T-cell (primary cell): ENCODE measurements around the gene UBL5. TPM values are rescaled to one million over a fixed set of nuclear protein-coding genes. Genes with fewer than 3 reads are reported as not detected.

Experiments
- ATAC-seq, 4 experiments: fragments of 200-7000 bp in 3 of 4; fragments of 150-1000 bp in 1 of 4; cut with Tn5 transposase; replicated peaks in 1 of 4; 1 replicate in 3 of 4; 2 replicates in 1 of 4; pipeline ENCODE4 v1.10.0; 2021; ENCODE audit warnings: moderate library complexity in 3 of 4, mild to moderate bottlenecking in 2 of 4, moderate number of reproducible peaks in 1 of 4
- CTCF ChIA-PET, 2 donors: fragments of 300-600 bp; sonication (Branson Sonifier 250); formaldehyde crosslinking; loops; one replicate each; lab custom pipeline; 2022; ENCODE audit warnings: antibody characterized with exemption in 2 of 2; lab: Charles Lee
- POLR2A ChIA-PET, 2 donors: fragments of 300-600 bp; sonication (Branson Sonifier 250); formaldehyde crosslinking; loops; one replicate each; lab custom pipeline; 2022; ENCODE audit warnings: antibody characterized with exemption in 2 of 2; lab: Charles Lee
- DNase-seq, 35 experiments: peaks; one replicate each; pipeline versions ENCODE4 v3.0.0 to v3.0.0-alpha.2; 2013 to 2023
- H3K27ac ChIP-seq: one replicate; pipeline ENCODE4 v1.5.1; 2013; ENCODE audit warnings: low read length
- H3K27me3 ChIP-seq, 2 experiments: replicated peaks in 1 of 2; 1 replicate in 1 of 2; 2 replicates in 1 of 2; pipeline versions ENCODE4 v1.6.1 to v1.7.0; 2013; ENCODE audit warnings: low read length in 1 of 2, mixed read lengths in 1 of 2; ENCODE audit not compliant: control insufficient read depth in 2 of 2, insufficient read depth in 2 of 2; ENCODE audit errors: extremely low read depth in 1 of 2
- H3K36me3 ChIP-seq, 2 donors: 1 replicate in 1 of 2; 2 replicates in 1 of 2; pipeline versions ENCODE4 v1.6.1 to v1.7.0; 2013; ENCODE audit warnings: low read length in 1 of 2; ENCODE audit not compliant: control insufficient read depth in 2 of 2, insufficient read depth in 1 of 2; ENCODE audit errors: extremely low read depth in 1 of 2
- H3K4me1 ChIP-seq, 2 experiments: 1 replicate in 1 of 2; 2 replicates in 1 of 2; pipeline versions ENCODE4 v1.6.1 to v1.7.0; 2013; ENCODE audit warnings: low read length in 2 of 2, mixed read lengths in 1 of 2; ENCODE audit not compliant: insufficient read depth in 2 of 2, control insufficient read depth in 1 of 2; ENCODE audit errors: extremely low read depth in 1 of 2
- H3K4me3 ChIP-seq, 2 donors: 1 replicate in 1 of 2; 2 replicates in 1 of 2; pipeline versions ENCODE4 v1.5.1 to v1.7.0; 2013; ENCODE audit warnings: mild to moderate bottlenecking in 2 of 2, low read length in 1 of 2, moderate library complexity in 1 of 2; ENCODE audit not compliant: control insufficient read depth in 1 of 2; ENCODE audit errors: extremely low read depth in 1 of 2
- H3K9me3 ChIP-seq: 2 replicates; pipeline ENCODE4 v1.7.0; 2013
- H3K27ac Mint-ChIP-seq, 2 donors: one replicate each; pipeline ENCODE4 v1.8.0; 2020 to 2021; ENCODE audit warnings: mild to moderate bottlenecking in 2 of 2, mixed read lengths in 2 of 2
- H3K27me3 Mint-ChIP-seq, 2 donors: one replicate each; pipeline ENCODE4 v1.8.0; 2021 to 2022; ENCODE audit warnings: mixed read lengths in 2 of 2
- H3K36me3 Mint-ChIP-seq: one replicate; pipeline ENCODE4 v1.8.0; 2021; ENCODE audit warnings: mixed read lengths
- H3K4me1 Mint-ChIP-seq, 3 donors: one replicate each; pipeline ENCODE4 v1.8.0; 2020 to 2022; ENCODE audit warnings: mixed read lengths in 3 of 3, mild to moderate bottlenecking in 1 of 3
- H3K4me3 Mint-ChIP-seq, 3 donors: one replicate each; pipeline ENCODE4 v1.8.0; 2020 to 2022; ENCODE audit warnings: mild to moderate bottlenecking in 3 of 3, mixed read lengths in 3 of 3, moderate library complexity in 3 of 3
- H3K9me3 Mint-ChIP-seq, 3 donors: one replicate each; pipeline ENCODE4 v1.8.0; 2020 to 2022; ENCODE audit warnings: mixed read lengths in 3 of 3
- WGBS: methylation state at CpG from one replicate; pipeline ENCODE4 v1.1.5; 2013; ENCODE audit warnings: missing lambda C conversion rate; ENCODE audit not compliant: insufficient coverage; 5-methylcytosine and 5-hydroxymethylcytosine counted together
- total RNA-seq, 35 experiments: library from RNA in 6 of 35; stranded (reverse) in 6 of 35; fragments of 120-200 nt in 1 of 35; gene quantifications; one replicate each; pipeline versions ENCODE4 v1.2.1 to v1.2.4 and lab custom pipeline; 2013 to 2026

Gene UBL5
- total RNA-seq, 5 donors from 2014 or later (not counting 1 experiment from before 2014, with no cell fraction given) = 205 to 228 (median 215) TPM

DNA sequence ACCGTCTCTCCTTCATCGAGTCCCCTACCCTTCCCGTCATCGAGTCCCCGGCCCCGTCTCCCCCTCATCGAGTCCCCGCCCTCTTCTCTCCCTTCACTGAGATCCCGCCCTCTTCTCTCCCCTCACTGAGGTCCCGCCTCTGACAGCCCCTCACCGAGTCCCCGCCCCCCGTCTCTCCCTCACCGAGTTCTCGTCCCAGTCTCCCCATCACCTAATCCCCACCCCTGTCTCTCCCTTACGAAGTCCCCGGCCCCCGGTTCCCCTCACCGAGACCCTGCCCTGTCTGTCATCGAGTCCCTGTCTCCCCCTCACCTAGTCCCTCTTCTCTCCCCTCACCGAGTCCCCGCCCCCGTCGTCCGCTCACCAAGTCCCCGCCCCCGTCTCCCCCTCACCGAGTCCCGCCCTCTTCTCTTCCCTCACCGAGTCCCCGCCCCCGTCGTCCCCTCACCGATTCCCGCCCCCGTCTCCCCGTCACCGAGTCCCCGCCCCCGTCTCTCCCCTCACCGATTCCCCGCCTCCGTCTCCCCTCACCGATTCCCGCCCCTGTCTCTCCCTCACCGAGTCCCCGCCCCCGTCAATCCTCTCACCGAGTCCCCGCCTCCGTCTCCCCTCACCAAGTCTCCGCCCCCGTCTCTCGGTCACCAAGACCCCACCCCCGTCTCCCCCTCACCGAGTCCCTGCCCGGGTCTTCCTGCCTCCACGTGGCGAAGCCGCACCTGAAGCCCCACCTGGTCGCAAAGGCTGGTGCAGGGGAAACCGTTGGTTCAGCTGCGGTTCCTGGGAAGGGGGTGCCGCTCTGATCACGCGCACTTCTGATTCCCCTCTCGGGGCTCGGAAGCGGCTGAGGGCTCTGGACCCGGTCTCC, 35.3 kb upstream of the UBL5 start:
- Mint-ChIP-seq H3K4me3 (peak overlapping the region; percentile 76 to 90 (median 84)), H3K4me1 (peaks cover 23 to 33% (median 27%) of the 10 kb centered on the region in 3 donors), H3K9me3 (no peaks in the 10 kb centered on the region), H3K27ac (peak overlapping the region; percentile 76 to 87), H3K36me3 (no peaks in the 10 kb centered on the region), H3K27me3 (no peaks in the 10 kb centered on the region)
- ATAC-seq (peak; percentile 60 to 64 (median 62)), DNase-seq (peak; percentile 82 to 98 (median 92))
- peak overlapping the region; percentile 51 to 87 for H3K4me3 ChIP-seq
- no peaks in the 10 kb centered on the region for H3K9me3 ChIP-seq
- POLR2A ChIA-PET = no interaction called here
- H3K4me1 ChIP-seq = peaks cover 3 to 22% of the 10 kb centered on the region in 2 experiments
- H3K36me3 ChIP-seq = no peaks in the 10 kb centered on the region
- WGBS = under 1% methylated on average over 31 of the region's 70 CpGs
- no peaks in the 10 kb centered on the region for H3K27me3 ChIP-seq
- H3K27ac ChIP-seq = peak overlapping the region; percentile 96
- CTCF ChIA-PET = no interaction called here

DNA sequence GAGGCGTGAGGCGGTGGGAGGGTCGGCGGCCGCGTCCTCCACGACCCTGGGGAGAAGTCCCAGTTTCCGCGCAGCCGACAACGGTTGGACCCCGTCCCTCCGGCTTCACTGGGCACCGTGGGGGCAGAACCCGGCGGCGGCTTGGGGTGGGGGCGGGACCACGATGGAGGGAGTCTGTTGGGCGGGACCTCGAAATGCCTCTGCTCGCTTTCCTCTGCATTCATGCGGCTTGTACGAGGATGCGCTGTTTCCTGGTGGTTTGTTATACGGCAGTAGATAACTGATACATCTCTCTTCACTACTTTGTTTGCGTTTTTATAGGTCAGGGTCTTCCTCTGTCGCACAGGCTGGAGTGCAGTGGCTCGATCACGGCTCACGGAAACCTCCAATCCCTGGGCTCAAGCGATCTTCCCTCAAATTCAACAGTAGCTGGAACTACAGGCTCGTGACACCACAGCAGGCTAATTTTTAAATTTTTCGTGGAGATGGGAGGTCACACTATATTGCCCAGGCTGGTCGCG, 34.6 kb upstream of the UBL5 start:
- H3K4me1 ChIP-seq = peaks cover 3 to 22% of the 10 kb centered on the region in 2 experiments
- no peaks in the 10 kb centered on the region for H3K27me3 ChIP-seq
- no peaks in the 10 kb centered on the region for H3K36me3 ChIP-seq
- Mint-ChIP-seq H3K36me3 (no peaks in the 10 kb centered on the region), H3K9me3 (no peaks in the 10 kb centered on the region), H3K27me3 (no peaks in the 10 kb centered on the region), H3K27ac (peak overlapping the region; percentile 87 to 90), H3K4me1 (peaks cover 23 to 33% (median 27%) of the 10 kb centered on the region in 3 donors), H3K4me3 (peak overlapping the region; percentile 76 to 90 (median 84))
- POLR2A ChIA-PET = no interaction called here
- peak overlapping the region; percentile 96 for H3K27ac ChIP-seq
- peak in 31 of 35 experiments; percentile 39 to 78 (median 56) for DNase-seq
- peak overlapping the region; percentile 51 to 87 for H3K4me3 ChIP-seq
- no peaks in the 10 kb centered on the region for H3K9me3 ChIP-seq
- CTCF ChIA-PET = no interaction called here
- WGBS = 22% methylated on average over 21 of the region's 36 CpGs
- peak; percentile 10 to 36 (median 26) for ATAC-seq

DNA sequence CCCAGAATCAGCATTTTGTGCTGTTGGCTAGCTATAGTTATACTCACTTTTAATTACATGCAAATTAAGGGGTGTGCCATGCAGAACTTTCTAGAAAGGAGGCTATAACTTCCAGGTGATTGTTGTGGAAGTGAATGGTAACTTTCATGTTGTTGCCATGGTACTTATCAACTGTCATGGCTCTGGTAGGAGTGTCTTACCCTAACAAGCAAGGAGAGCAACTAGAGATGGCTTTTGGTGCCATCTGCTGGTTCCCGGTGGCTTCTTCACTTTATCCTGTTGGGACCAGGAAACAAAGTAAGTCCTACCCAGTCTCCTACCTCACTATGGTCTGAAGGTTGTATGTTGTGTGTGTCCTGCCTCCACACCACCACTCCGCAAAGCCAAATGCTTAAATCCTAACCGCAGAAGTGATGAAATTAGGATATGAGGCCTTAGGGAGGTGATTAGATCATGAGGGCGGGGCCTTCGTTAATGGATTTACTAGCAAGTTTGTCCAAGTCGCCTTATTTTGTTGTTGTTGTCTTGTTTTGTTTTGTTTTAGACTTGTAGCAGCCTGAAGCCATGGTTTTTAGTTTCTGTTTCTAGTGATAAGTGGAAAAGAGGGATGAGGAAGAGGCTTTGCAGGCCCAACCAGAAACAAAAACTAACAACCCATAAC, 31.5 kb upstream of the UBL5 start:
- Histone ChIP-seq H3K27me3 (no peaks in the 10 kb centered on the region), H3K4me1 (peaks cover 6 to 30% of the 10 kb centered on the region in 2 experiments), H3K4me3 (no peak overlapping the region), H3K36me3 (no peaks in the 10 kb centered on the region), H3K27ac (peak overlapping the region; percentile 86), H3K9me3 (no peaks in the 10 kb centered on the region)
- Mint-ChIP-seq H3K27me3 (no peaks in the 10 kb centered on the region), H3K4me3 (peak overlapping the region in 1 of 3 donors; percentile 26), H3K4me1 (peaks cover 25 to 38% (median 26%) of the 10 kb centered on the region in 3 donors), H3K27ac (peak overlapping the region; percentile 81 to 89), H3K36me3 (no peaks in the 10 kb centered on the region), H3K9me3 (no peaks in the 10 kb centered on the region)
- ChIA-PET CTCF (interaction anchor here (0.5 to 1.3 kb wide), 7 partner anchors 27 to 662 kb away, joined by 3 to 12 read pairs (median 4); partner anchors contain the start of gene ZNF846 (in 1 of the 2)), POLR2A (interaction anchor here in 1 of 2 donors (0.5 to 0.6 kb wide), 2 partner anchors 29 to 170 kb away, joined by 4 read pairs; no protein-coding TSS in a partner anchor)
- 96% methylated on average over 3 of the region's 6 CpGs for WGBS
- ATAC-seq (peak; percentile 26 to 46 (median 40)), DNase-seq (peak; percentile 65 to 94 (median 84))

DNA sequence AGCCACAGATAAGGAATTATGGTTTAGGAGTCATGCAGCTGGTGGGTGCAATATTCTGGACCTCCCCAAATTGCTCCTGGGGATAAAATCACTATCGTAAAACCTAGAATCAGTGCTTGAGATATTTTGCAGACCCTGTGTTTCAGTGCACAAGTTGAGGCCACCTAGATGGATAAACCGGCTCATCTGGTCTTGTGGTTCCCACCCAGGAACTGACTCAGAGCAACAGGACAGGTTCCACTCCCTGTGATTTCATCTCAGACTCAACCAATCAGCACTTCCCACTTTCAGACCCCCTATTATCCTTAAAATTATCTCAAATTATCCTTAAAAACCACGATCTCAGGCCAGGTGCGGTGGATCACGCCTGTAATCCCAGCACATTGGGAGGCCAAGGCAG, 29.8 kb upstream of the UBL5 start:
- Histone ChIP-seq H3K27me3 (no peaks in the 10 kb centered on the region), H3K4me3 (no peak overlapping the region), H3K27ac (no peak overlapping the region), H3K9me3 (no peaks in the 10 kb centered on the region), H3K36me3 (no peaks in the 10 kb centered on the region), H3K4me1 (peaks cover 6 to 24% of the 10 kb centered on the region in 2 experiments)
- ATAC-seq = no peak
- H3K27ac Mint-ChIP-seq = no peak overlapping the region
- ChIA-PET CTCF (interaction anchor here in 1 of 2 donors (1.6 kb wide), 1 partner anchor 172 kb away, joined by 8 read pairs; no protein-coding TSS in a partner anchor), POLR2A (no interaction called here)
- H3K36me3 Mint-ChIP-seq = no peaks in the 10 kb centered on the region
- 92% methylated on average over 3 of the region's 5 CpGs for WGBS
- DNase-seq = no peak
- H3K9me3 Mint-ChIP-seq = no peaks in the 10 kb centered on the region
- H3K27me3 Mint-ChIP-seq = no peaks in the 10 kb centered on the region
- H3K4me1 Mint-ChIP-seq = peaks cover 22 to 28% (median 23%) of the 10 kb centered on the region in 3 donors
- no peak overlapping the region for H3K4me3 Mint-ChIP-seq

DNA sequence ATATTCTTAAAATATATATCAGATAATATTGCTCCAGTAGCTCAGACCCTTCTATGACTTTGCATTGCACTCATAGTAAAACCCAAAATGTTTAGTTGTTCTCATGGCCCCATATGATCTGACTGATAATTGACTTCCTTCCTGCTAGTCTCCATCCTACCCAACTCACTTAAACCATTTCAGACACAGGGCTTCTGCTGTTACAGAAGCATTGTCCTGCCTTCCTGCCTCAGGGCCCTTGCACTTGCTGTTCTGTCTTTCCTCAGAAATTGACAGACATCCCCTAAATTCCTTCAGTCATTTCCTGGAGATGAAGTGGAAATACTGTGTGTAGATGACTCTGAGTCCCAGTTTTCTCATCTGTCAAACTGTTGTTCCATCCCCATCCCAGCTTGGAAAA, 28.6 kb upstream of the UBL5 start:
- Histone ChIP-seq H3K27me3 (no peaks in the 10 kb centered on the region), H3K9me3 (no peaks in the 10 kb centered on the region), H3K27ac (no peak overlapping the region), H3K4me3 (no peak overlapping the region), H3K4me1 (peaks cover 6 to 18% of the 10 kb centered on the region in 2 experiments), H3K36me3 (no peaks in the 10 kb centered on the region)
- Mint-ChIP-seq H3K4me3 (no peak overlapping the region), H3K4me1 (peaks cover 20 to 22% (median 20%) of the 10 kb centered on the region in 3 donors), H3K36me3 (no peaks in the 10 kb centered on the region), H3K27me3 (no peaks in the 10 kb centered on the region), H3K27ac (no peak overlapping the region), H3K9me3 (no peaks in the 10 kb centered on the region)
- ATAC-seq = no peak
- no peak for DNase-seq
- ChIA-PET POLR2A (interaction anchor here (0.5 to 0.8 kb wide), 4 partner anchors 16 to 173 kb away, joined by 3 to 10 read pairs (median 6); no protein-coding TSS in a partner anchor), CTCF (interaction anchor here (0.5 to 1.6 kb wide), 8 partner anchors 10 to 593 kb away, joined by 3 to 8 read pairs (median 4); partner anchors contain the start of gene ZNF846 (in 1 of the 2))
